Keratinocyte (primary cell): ENCODE data around the gene CLMN.

Experiments used
- EZH2 ChIP-seq: IDR thresholded peaks from one replicate; pipeline ENCODE4 v1.6.1; 2012; ENCODE audit warnings: inconsistent platforms, mild to moderate bottlenecking, low read length, moderate library complexity
- TF ChIP-seq, protein P1 (sequence below), 3 experiments: IDR thresholded peaks in 1 of 3; conservative IDR thresholded peaks in 1 of 3; optimal IDR thresholded peaks in 1 of 3; 2 replicates in 2 of 3; 3 replicates in 1 of 3; pipeline versions ENCODE3 to v1.5.1; 2011; ENCODE audit warnings: low read length in 3 of 3, mild to moderate bottlenecking in 3 of 3, moderate library complexity in 2 of 3, control low read depth in 1 of 3, inconsistent platforms in 1 of 3; ENCODE audit not compliant: insufficient read depth in 2 of 3; ENCODE audit errors: extremely low read depth in 1 of 3

DNA sequence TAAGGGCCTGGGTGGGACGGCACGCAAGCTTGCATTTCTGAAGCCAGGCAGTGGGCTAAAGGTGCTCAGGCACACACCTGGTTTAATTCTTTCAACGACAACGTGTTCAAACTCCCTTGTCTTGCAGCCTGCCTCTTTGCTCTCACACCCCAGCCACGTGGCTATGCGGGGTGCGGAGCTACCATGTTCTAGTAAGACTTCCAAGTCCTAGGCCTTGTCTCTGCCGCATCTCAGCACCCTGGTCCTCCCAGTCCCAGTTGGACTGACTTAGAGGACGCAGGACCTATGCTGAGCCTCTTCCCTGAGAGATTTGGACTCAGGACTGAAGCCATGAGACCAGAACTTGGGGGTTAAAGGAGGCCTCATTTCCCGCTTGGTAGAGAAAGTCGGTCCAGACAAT, 62.2 kb downstream of the CLMN start:
- TF ChIP-seq, protein P1, sequence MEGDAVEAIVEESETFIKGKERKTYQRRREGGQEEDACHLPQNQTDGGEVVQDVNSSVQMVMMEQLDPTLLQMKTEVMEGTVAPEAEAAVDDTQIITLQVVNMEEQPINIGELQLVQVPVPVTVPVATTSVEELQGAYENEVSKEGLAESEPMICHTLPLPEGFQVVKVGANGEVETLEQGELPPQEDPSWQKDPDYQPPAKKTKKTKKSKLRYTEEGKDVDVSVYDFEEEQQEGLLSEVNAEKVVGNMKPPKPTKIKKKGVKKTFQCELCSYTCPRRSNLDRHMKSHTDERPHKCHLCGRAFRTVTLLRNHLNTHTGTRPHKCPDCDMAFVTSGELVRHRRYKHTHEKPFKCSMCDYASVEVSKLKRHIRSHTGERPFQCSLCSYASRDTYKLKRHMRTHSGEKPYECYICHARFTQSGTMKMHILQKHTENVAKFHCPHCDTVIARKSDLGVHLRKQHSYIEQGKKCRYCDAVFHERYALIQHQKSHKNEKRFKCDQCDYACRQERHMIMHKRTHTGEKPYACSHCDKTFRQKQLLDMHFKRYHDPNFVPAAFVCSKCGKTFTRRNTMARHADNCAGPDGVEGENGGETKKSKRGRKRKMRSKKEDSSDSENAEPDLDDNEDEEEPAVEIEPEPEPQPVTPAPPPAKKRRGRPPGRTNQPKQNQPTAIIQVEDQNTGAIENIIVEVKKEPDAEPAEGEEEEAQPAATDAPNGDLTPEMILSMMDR (optimal IDR thresholded peaks at IDR 0.05 in 1 of 3, IDR thresholded peaks at IDR 0.05 in 1 of 3, conservative IDR thresholded peaks at IDR 0.05 in 1 of 3; ENCODE audit: extremely low read depth in 1 of 3, insufficient read depth in 2 of 3, low read length in 3 of 3) = no peak
- no peak for TF ChIP-seq EZH2
